Thymus (tissue), 14 donors: Measurements from ENCODE around the gene ATP10A. TPM values are rescaled to one million over a fixed set of nuclear protein-coding genes. Genes with fewer than 3 reads are reported as not detected.

ENCODE experiments used
- DNase-seq, 9 donors: peaks; one replicate each; pipeline ENCODE4 v3.0.0-alpha.2; 2013; ENCODE audit warnings: low spot score in 9 of 9, low read depth in 6 of 9, missing footprints in 1 of 9
- H3K27ac ChIP-seq, 2 donors: one replicate each; pipeline ENCODE4 v1.5.1; 2013; ENCODE audit warnings: control low read depth in 1 of 2, low read depth in 1 of 2, low read length in 1 of 2, mild to moderate bottlenecking in 1 of 2, moderate library complexity in 1 of 2
- H3K27me3 ChIP-seq, 2 donors: one replicate each; pipeline ENCODE4 v1.5.1; 2013; ENCODE audit warnings: low read length in 1 of 2; ENCODE audit not compliant: control insufficient read depth in 2 of 2, insufficient read depth in 1 of 2
- H3K36me3 ChIP-seq, 2 donors: one replicate each; pipeline ENCODE4 v1.5.1; 2013; ENCODE audit warnings: low read length in 1 of 2, mild to moderate bottlenecking in 1 of 2, moderate library complexity in 1 of 2; ENCODE audit not compliant: control insufficient read depth in 2 of 2, insufficient read depth in 2 of 2
- H3K4me1 ChIP-seq, 2 donors: one replicate each; pipeline ENCODE4 v1.5.1; 2013; ENCODE audit warnings: low read length in 2 of 2; ENCODE audit not compliant: control insufficient read depth in 2 of 2, insufficient read depth in 2 of 2
- H3K4me3 ChIP-seq, 2 donors: one replicate each; pipeline ENCODE4 v1.5.1; 2013; ENCODE audit warnings: low read length in 2 of 2, control low read depth in 1 of 2, mild to moderate bottlenecking in 1 of 2
- H3K9me3 ChIP-seq, 2 donors: one replicate each; pipeline ENCODE4 v1.5.1; 2013; ENCODE audit warnings: low read length in 1 of 2, mild to moderate bottlenecking in 1 of 2; ENCODE audit not compliant: control insufficient read depth in 2 of 2, insufficient read depth in 1 of 2
- WGBS: extraction: QIAGEN DNeasy Blood & Tissue Kit; methylation state at CpG from one replicate; pipeline ENCODE4 v1.1.7; 2013; 5-methylcytosine and 5-hydroxymethylcytosine counted together
- long read RNA-seq, 10 donors: transcript quantifications; one replicate each; lab custom pipeline, GENCODE V29; 2026
- polyA plus RNA-seq: library from polyadenylated mRNA; stranded (reverse); fragments of 200-250 nt; gene quantifications from one replicate; pipeline ENCODE4 v1.2.3, GENCODE V29; 2013
- total RNA-seq: library from RNA; stranded (reverse); fragments of 120-200 nt; gene quantifications from one replicate; pipeline ENCODE4 v1.2.4, GENCODE V29; 2013
- donor health status: healthy.

The ATP10A gene
- total RNA-seq (2.4 TPM), polyA plus RNA-seq (2.6 TPM)
- long read RNA-seq, donor 1: 0 reads
- long read RNA-seq, donor 2: 0 reads
- long read RNA-seq, donor 3: 0 reads
- long read RNA-seq, donor 4: 0 reads
- long read RNA-seq, donor 5: 0 reads
- long read RNA-seq, donor 6: 0 reads
- long read RNA-seq, donor 7: 0 reads
- long read RNA-seq, donor 8: 0 reads
- long read RNA-seq, donor 9, full-length matches to known transcripts: 1 of 1 reads
- long read RNA-seq, donor 9, partial matches to known transcripts: 0 of 1 reads
- long read RNA-seq, donor 9, other reads (novel, unspliced or antisense): 0 of 1 reads
- long read RNA-seq, donor 10: 0 reads

- no peaks in the 10 kb centered on the region for H3K36me3 ChIP-seq
- WGBS: 2% methylated on average over 85 of the region's 85 CpGs
- no peak within 1 kb of the TSS for H3K27ac ChIP-seq
- peaks cover 0 to 23% of the 10 kb centered on the region in 2 donors for H3K27me3 ChIP-seq
- peaks cover 4 to 41% of the 10 kb centered on the region in 2 donors for H3K4me1 ChIP-seq
- peak in 1 of 9 donors; percentile 63 for DNase-seq
- H3K9me3 ChIP-seq: no peaks in the 10 kb centered on the region
- peak within 1 kb of the TSS; percentile 55 to 57 for H3K4me3 ChIP-seq
These were observed at the start of gene ATP10A for GRCh38 chr15:25863111-25863967. Gene ATP10A (minus strand): TSS chr15:25863327. CDS start chr15:25863096, 231 bp downstream.

- Histone ChIP-seq H3K27ac (no peak overlapping the region), H3K9me3 (no peaks in the 10 kb centered on the region), H3K36me3 (no peaks in the 10 kb centered on the region), H3K4me1 (no peaks in the 10 kb centered on the region), H3K4me3 (no peak overlapping the region), H3K27me3 (no peaks in the 10 kb centered on the region)
- DNase-seq: no peak
- 87% methylated on average over 3 of the region's 3 CpGs for WGBS
These were observed 48.9 kb upstream of the ATP10A start for GRCh38 chr15:25912035-25912434.

- WGBS: 96% methylated on average over 4 of the region's 4 CpGs
- no peak for DNase-seq
- Histone ChIP-seq H3K9me3 (no peaks in the 10 kb centered on the region), H3K4me3 (no peak overlapping the region), H3K27me3 (no peaks in the 10 kb centered on the region), H3K36me3 (no peaks in the 10 kb centered on the region), H3K27ac (no peak overlapping the region), H3K4me1 (no peaks in the 10 kb centered on the region)
These were observed 47.7 kb upstream of the ATP10A start for GRCh38 chr15:25910832-25911231.

- H3K27me3 ChIP-seq: no peaks in the 10 kb centered on the region
- H3K36me3 ChIP-seq: no peaks in the 10 kb centered on the region
- no peaks in the 10 kb centered on the region for H3K4me1 ChIP-seq
- WGBS: 97% methylated on average over 16 of the region's 16 CpGs
- H3K9me3 ChIP-seq: no peaks in the 10 kb centered on the region
- H3K4me3 ChIP-seq: no peak overlapping the region
- no peak overlapping the region for H3K27ac ChIP-seq
- no peak for DNase-seq
These were observed 46.7 kb upstream of the ATP10A start for GRCh38 chr15:25909806-25910205.

GRCh38 chr15:25909325-25909724 lies 46.2 kb upstream of the ATP10A start:
- DNase-seq: no peak

GRCh38 chr15:25905140-25905539 lies 42.0 kb upstream of the ATP10A start:
- Histone ChIP-seq H3K27me3 (no peaks in the 10 kb centered on the region), H3K27ac (no peak overlapping the region), H3K9me3 (no peaks in the 10 kb centered on the region), H3K36me3 (no peaks in the 10 kb centered on the region), H3K4me1 (no peaks in the 10 kb centered on the region), H3K4me3 (no peak overlapping the region)
- DNase-seq: no peak
- WGBS: 95% methylated on average over 2 of the region's 2 CpGs

More at GRCh38 chr15:25909325-25909724, 46.2 kb upstream of the ATP10A start:
- Histone ChIP-seq H3K4me1 (no peaks in the 10 kb centered on the region), H3K27ac (no peak overlapping the region), H3K27me3 (no peaks in the 10 kb centered on the region), H3K9me3 (no peaks in the 10 kb centered on the region), H3K4me3 (no peak overlapping the region), H3K36me3 (no peaks in the 10 kb centered on the region)
- WGBS: 88% methylated on average over 21 of the region's 21 CpGs

- no peak overlapping the region for H3K4me3 ChIP-seq
- DNase-seq: no peak
- no peak overlapping the region for H3K27ac ChIP-seq
- WGBS: 65% methylated on average over 10 of the region's 10 CpGs
- H3K36me3 ChIP-seq: no peaks in the 10 kb centered on the region
- H3K4me1 ChIP-seq: no peaks in the 10 kb centered on the region
- H3K9me3 ChIP-seq: no peaks in the 10 kb centered on the region
- no peaks in the 10 kb centered on the region for H3K27me3 ChIP-seq
These were observed 40.0 kb upstream of the ATP10A start for GRCh38 chr15:25903024-25903581.

GRCh38 chr15:25901811-25902605 lies 38.9 kb upstream of the ATP10A start:
- Histone ChIP-seq H3K4me3 (no peak overlapping the region), H3K27me3 (no peaks in the 10 kb centered on the region), H3K9me3 (no peaks in the 10 kb centered on the region), H3K27ac (no peak overlapping the region), H3K36me3 (no peaks in the 10 kb centered on the region), H3K4me1 (no peaks in the 10 kb centered on the region)
- no peak for DNase-seq
- WGBS: 98% methylated on average over 14 of the region's 14 CpGs
